Thyroid gland (tissue), 4 donors: Measurements from ENCODE around the gene TSFM.

ENCODE experiments used
- CTCF ChIP-seq, 6 experiments: fragments of 200-600 bp in 3 of 6; fragments of 450-650 bp in 3 of 6; sonication (generic) in 3 of 6; IDR thresholded peaks; one replicate each; pipeline ENCODE4 v1.5.1; 2016 to 2019; ENCODE audit warnings: antibody characterized with exemption in 6 of 6, mild to moderate bottlenecking in 2 of 6, inconsistent platforms in 1 of 6, moderate library complexity in 1 of 6
- POLR2A ChIP-seq, 2 donors: fragments of 450-650 bp; IDR thresholded peaks; one replicate each; pipeline ENCODE4 v1.6.1; 2017; ENCODE audit warnings: antibody characterized with exemption in 2 of 2, mild to moderate bottlenecking in 2 of 2, moderate library complexity in 1 of 2

GRCh38 chr12:57759360-57759980 lies 23.1 kb upstream of the TSFM start:
- TF ChIP-seq CTCF (IDR thresholded peaks at IDR 0.05), result peak in 3 of 6 experiments; percentile 34 to 56 (median 46)
- TF ChIP-seq POLR2A (IDR thresholded peaks at IDR 0.05), result no peak
